Natural killer cell (primary cell): ENCODE results near the gene NMNAT3. TPM values are rescaled to one million over a fixed set of nuclear protein-coding genes. Genes with fewer than 3 reads are reported as not detected.

ENCODE experiments used
- ATAC-seq, 3 donors: fragments of 150-1000 bp in 2 of 3; fragments of 200-7000 bp in 1 of 3; cut with Tn5 transposase; 1 replicate in 1 of 3; 2 replicates in 2 of 3; pipeline ENCODE4 v1.10.0; 2021; ENCODE audit warnings: mild to moderate bottlenecking in 2 of 3, moderate library complexity in 2 of 3
- DNase-seq, 2 donors: peaks; one replicate each; pipeline versions ENCODE4 v3.0.0 to v3.0.0-alpha.2; 2013 to 2021; ENCODE audit warnings: mixed read lengths in 1 of 2
- H3K27ac ChIP-seq: one replicate; pipeline ENCODE4 v1.5.1; 2013; ENCODE audit warnings: mild to moderate bottlenecking, low read length
- H3K27me3 ChIP-seq: one replicate; pipeline ENCODE4 v1.6.1; 2013; ENCODE audit warnings: low read length; ENCODE audit not compliant: control insufficient read depth, insufficient read depth
- H3K36me3 ChIP-seq: one replicate; pipeline ENCODE4 v1.6.1; 2013; ENCODE audit warnings: low read length; ENCODE audit not compliant: control insufficient read depth, insufficient read depth
- H3K4me1 ChIP-seq: one replicate; pipeline ENCODE4 v1.6.1; 2013; ENCODE audit warnings: low read length; ENCODE audit not compliant: control insufficient read depth, insufficient read depth
- H3K4me3 ChIP-seq: one replicate; pipeline ENCODE4 v1.5.1; 2013; ENCODE audit warnings: low read length
- H3K9me3 ChIP-seq: one replicate; pipeline ENCODE4 v1.6.1; 2013; ENCODE audit warnings: low read length; ENCODE audit not compliant: control insufficient read depth, insufficient read depth
- H3K27ac Mint-ChIP-seq, 2 donors: one replicate each; pipeline ENCODE4 v1.8.0; 2022; ENCODE audit warnings: mild to moderate bottlenecking in 2 of 2, mixed read lengths in 2 of 2, moderate library complexity in 1 of 2
- H3K27me3 Mint-ChIP-seq, 2 donors: one replicate each; pipeline ENCODE4 v1.8.0; 2022; ENCODE audit warnings: low read depth in 2 of 2, mixed read lengths in 2 of 2
- H3K36me3 Mint-ChIP-seq: one replicate; pipeline ENCODE4 v1.8.0; 2022; ENCODE audit warnings: mixed read lengths
- H3K4me1 Mint-ChIP-seq, 2 donors: one replicate each; pipeline ENCODE4 v1.8.0; 2022; ENCODE audit warnings: mixed read lengths in 2 of 2
- H3K4me3 Mint-ChIP-seq: one replicate; pipeline ENCODE4 v1.8.0; 2022; ENCODE audit warnings: mild to moderate bottlenecking, moderate library complexity, mixed read lengths
- H3K9me3 Mint-ChIP-seq, 2 donors: one replicate each; pipeline ENCODE4 v1.8.0; 2022; ENCODE audit warnings: mixed read lengths in 2 of 2
- WGBS: methylation state at CpG from one replicate; pipeline ENCODE4 v1.1.7; 2013; ENCODE audit warnings: missing lambda C conversion rate; ENCODE audit not compliant: insufficient coverage; 5-methylcytosine and 5-hydroxymethylcytosine counted together
- intact Hi-C: fragments of 100-400 bp; cut with micrococcal nuclease; formaldehyde crosslinking; loops from one replicate; pipeline ENCODE4 v1.14.2; 2022
- total RNA-seq, 4 donors: library from RNA; stranded (reverse); fragments of 120-200 nt in 1 of 4; gene quantifications; one replicate each; pipeline versions ENCODE4 v1.2.3 to v1.2.4, GENCODE V29; 2013 to 2022
- TF ChIP-seq, protein P1 (sequence below): fragments of 200-600 bp; IDR thresholded peaks from one replicate; pipeline ENCODE4 v1.8.0; 2022; ENCODE audit warnings: antibody characterized with exemption

NMNAT3 gene
- total RNA-seq, 3 donors from 2014 or later (not counting 1 experiment from before 2014, with no cell fraction given), result 1.6 to 3.7 (median 2.2) TPM

DNA sequence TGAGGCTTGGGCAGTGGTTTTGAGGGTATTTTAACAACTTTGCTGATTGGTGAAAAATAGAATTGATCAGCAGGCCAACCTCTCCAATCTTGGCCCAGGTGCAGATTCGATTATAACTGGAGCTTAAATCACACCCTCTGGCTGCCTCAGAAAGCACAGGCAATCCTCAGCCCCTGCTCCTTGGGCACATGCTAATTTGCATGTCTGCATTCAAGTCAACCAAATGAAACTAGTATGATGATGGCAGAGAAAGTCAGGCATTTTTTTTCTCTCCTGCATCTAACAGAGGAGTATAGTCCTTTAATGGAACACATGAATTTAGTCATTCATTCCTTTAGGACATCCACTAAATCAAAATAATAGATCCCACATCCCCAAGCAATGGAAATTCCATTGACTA lies 16.8 kb upstream of the NMNAT3 start:
- H3K27me3 Mint-ChIP-seq, result peaks cover 4 to 7% of the 10 kb centered on the region in 2 donors
- TF ChIP-seq, protein P1, sequence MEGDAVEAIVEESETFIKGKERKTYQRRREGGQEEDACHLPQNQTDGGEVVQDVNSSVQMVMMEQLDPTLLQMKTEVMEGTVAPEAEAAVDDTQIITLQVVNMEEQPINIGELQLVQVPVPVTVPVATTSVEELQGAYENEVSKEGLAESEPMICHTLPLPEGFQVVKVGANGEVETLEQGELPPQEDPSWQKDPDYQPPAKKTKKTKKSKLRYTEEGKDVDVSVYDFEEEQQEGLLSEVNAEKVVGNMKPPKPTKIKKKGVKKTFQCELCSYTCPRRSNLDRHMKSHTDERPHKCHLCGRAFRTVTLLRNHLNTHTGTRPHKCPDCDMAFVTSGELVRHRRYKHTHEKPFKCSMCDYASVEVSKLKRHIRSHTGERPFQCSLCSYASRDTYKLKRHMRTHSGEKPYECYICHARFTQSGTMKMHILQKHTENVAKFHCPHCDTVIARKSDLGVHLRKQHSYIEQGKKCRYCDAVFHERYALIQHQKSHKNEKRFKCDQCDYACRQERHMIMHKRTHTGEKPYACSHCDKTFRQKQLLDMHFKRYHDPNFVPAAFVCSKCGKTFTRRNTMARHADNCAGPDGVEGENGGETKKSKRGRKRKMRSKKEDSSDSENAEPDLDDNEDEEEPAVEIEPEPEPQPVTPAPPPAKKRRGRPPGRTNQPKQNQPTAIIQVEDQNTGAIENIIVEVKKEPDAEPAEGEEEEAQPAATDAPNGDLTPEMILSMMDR, result no peak

GRCh38 chr3:139691619-139692018 lies 13.8 kb upstream of the NMNAT3 start:
- Histone ChIP-seq H3K36me3 (no peaks in the 10 kb centered on the region), H3K27me3 (no peaks in the 10 kb centered on the region), H3K4me1 (no peaks in the 10 kb centered on the region), H3K4me3 (no peak overlapping the region), H3K9me3 (no peaks in the 10 kb centered on the region), H3K27ac (no peak overlapping the region)
- intact Hi-C loops, result no loop called here
- TF ChIP-seq, protein P1, result no peak
- ATAC-seq (no peak), DNase-seq (no peak)
- Mint-ChIP-seq H3K4me3 (no peak overlapping the region), H3K27me3 (peaks cover 8 to 19% of the 10 kb centered on the region in 2 donors), H3K36me3 (no peaks in the 10 kb centered on the region), H3K27ac (no peak overlapping the region), H3K9me3 (no peaks in the 10 kb centered on the region), H3K4me1 (no peaks in the 10 kb centered on the region)

More for the DNA sequence above, 16.8 kb upstream of the NMNAT3 start:
- no peaks in the 10 kb centered on the region for H3K36me3 ChIP-seq
- WGBS, result 68% methylated on average over 1 of the region's 1 CpG
- no peaks in the 10 kb centered on the region for H3K9me3 ChIP-seq
- Mint-ChIP-seq H3K9me3 (no peaks in the 10 kb centered on the region), H3K4me1 (no peaks in the 10 kb centered on the region), H3K4me3 (no peak overlapping the region), H3K36me3 (no peaks in the 10 kb centered on the region), H3K27ac (no peak overlapping the region)
- H3K27ac ChIP-seq, result no peak overlapping the region
- intact Hi-C loops, result no loop called here
- DNase-seq (no peak), ATAC-seq (no peak)
- H3K4me3 ChIP-seq, result no peak overlapping the region
- no peaks in the 10 kb centered on the region for H3K4me1 ChIP-seq
- H3K27me3 ChIP-seq, result no peaks in the 10 kb centered on the region

GRCh38 chr3:139689708-139690228 lies 12.0 kb upstream of the NMNAT3 start:
- Mint-ChIP-seq H3K9me3 (no peaks in the 10 kb centered on the region), H3K27ac (no peak overlapping the region), H3K27me3 (peaks cover 8 to 28% of the 10 kb centered on the region in 2 donors), H3K36me3 (no peaks in the 10 kb centered on the region), H3K4me3 (no peak overlapping the region), H3K4me1 (no peaks in the 10 kb centered on the region)
- H3K27ac ChIP-seq, result no peak overlapping the region
- ATAC-seq (no peak), DNase-seq (no peak)
- H3K27me3 ChIP-seq, result no peaks in the 10 kb centered on the region
- TF ChIP-seq, protein P1, result no peak
- H3K4me1 ChIP-seq, result no peaks in the 10 kb centered on the region
- intact Hi-C loops, result no loop called here
- no peak overlapping the region for H3K4me3 ChIP-seq
- WGBS, result 87% methylated on average over 7 of the region's 7 CpGs
- H3K36me3 ChIP-seq, result no peaks in the 10 kb centered on the region
- H3K9me3 ChIP-seq, result no peaks in the 10 kb centered on the region

GRCh38 chr3:139689122-139689521 lies 11.3 kb upstream of the NMNAT3 start:
- ATAC-seq, result no peak
- Histone ChIP-seq H3K27me3 (no peaks in the 10 kb centered on the region), H3K4me1 (no peaks in the 10 kb centered on the region), H3K36me3 (no peaks in the 10 kb centered on the region), H3K27ac (no peak overlapping the region), H3K4me3 (no peak overlapping the region), H3K9me3 (no peaks in the 10 kb centered on the region)
- Mint-ChIP-seq H3K4me1 (no peaks in the 10 kb centered on the region), H3K4me3 (no peak overlapping the region), H3K36me3 (no peaks in the 10 kb centered on the region), H3K27me3 (peaks cover 9 to 28% of the 10 kb centered on the region in 2 donors), H3K27ac (no peak overlapping the region), H3K9me3 (no peaks in the 10 kb centered on the region)
- 57% methylated on average over 4 of the region's 4 CpGs for WGBS
- TF ChIP-seq, protein P1, result no peak
- no peak for DNase-seq
- intact Hi-C loops, result no loop called here
